ENCODE measurements around the gene HOTAIR.

HOTAIR gene

DNA sequence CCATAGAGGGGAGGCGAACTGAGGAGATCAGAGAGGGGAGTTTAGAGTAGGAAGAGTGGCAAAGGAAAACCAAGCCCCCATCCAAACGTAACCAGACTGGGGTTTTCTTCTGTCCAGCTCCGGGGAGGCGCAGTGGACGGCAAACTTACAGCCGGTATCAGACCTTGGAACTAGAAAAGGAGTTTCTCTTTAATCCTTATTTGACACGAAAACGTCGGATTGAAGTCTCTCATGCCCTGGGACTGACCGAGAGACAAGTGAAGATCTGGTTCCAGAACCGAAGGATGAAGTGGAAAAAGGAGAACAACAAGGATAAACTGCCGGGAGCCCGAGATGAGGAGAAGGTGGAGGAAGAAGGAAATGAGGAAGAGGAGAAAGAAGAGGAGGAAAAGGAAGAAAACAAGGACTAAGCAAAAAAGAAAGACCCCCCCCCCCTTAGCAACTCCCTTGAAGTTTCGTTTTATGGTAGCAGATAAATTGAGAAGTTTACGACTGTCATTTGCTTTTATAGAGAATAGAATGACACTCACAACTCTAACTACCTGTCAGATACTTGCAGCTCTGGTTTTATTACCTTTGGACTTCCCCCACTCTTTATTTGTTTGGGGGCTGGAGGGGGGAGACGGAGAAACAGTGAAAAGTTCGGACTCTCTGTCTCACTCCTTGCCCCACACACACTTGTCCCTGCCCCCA, 36.4 kb upstream of the HOTAIR start:
- DNase-seq = no peak

DNA sequence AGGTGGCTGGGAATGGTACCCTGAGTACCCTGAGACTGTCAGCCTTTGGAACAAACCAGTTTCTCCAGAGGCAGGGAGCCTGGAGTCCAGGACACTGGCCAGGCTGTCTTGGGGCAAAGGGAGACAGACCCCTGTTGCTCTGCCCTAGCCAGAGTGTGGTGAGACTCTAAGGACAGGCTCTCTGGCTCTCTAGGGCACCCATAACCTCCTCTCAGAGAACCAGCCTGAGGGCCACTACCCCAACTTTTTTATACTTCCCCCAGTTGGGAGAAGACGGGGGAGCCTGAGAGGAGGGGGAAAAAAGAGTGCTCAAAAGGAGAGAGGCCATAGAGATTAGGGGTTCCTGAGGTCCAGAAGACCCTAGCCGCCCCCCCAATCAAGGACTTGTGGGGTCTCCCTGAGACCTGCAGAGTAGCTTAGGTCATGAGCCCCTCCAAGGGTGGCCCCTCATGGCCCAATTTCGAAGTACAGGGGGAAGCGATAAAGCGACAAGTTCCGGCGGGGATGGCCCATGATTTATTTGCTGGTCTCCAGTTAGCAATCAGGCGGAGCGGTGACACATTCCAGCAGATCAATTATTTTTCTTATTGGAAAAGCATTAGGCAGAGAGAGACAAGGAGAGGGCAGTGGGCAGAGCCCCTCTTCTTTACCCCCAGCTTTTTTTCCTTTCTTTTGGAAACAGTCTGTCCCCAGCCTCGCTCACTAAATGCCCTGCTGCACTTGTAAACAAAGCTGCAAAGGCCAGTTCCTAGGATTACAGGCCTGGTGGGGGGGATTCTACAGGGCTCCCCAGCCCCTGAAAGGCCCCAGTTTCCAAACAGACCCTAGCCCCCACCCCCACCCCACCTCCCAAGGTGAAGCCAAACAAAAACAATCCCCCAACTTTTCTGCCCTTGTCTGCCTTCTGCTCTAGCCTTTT, 35.6 kb upstream of the HOTAIR start:
- no peak for DNase-seq

GRCh38 chr12:54009171-54010052, 34.7 kb upstream of the HOTAIR start:
- peak in 1 of 2 experiments; percentile 46 for DNase-seq

DNA sequence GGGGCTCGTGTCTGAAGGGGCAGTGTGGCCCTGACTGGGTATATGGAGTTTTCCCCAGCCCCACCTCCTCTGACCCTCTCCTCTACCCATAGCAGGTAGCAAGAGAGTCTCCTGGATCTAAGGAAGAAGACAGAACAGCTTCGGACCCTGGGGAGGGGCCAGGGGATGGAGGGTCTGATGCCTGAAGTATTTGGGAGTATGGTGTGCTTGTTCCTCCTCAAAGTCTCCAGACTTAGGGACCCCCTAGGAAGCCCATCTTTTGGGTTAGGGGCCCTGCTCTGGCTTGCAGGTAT, 33.5 kb upstream of the HOTAIR start:
- no peak for DNase-seq

- DNase-seq = no peak
Observed at GRCh38 chr12:54007538-54008259, 32.9 kb upstream of the HOTAIR start.

DNA sequence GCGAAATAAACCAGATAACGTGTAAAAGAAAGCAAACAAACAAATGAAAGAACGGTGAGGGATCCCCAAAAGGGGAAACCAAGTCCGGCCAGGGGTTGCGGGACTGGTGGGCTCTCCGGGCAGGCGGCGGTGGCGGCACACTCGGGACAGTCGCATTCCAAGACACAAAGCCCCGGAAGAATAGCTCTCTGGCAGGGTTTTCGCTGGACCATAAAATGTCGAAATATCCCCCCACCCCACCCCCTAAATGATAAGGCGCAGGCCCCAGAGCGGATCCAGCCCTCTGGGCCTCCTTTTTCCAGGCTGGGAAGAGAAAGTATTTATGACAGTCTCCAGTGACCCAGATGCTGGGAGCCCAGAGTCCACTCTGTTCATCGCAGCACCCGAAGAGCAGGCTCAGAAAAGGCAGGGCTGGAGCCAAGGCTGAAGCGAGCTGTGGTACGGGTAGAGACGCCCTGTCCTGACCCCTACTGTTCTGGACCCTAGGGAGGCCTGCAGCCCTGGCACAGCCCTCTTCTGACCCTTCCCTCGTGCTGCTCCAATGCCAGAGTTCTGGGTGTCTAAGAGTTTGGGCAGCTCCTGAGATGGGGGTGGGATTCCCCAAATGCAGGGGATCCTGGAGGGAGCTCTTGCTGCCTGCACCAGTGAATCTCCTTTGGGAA, 31.9 kb upstream of the HOTAIR start:
- DNase-seq = no peak

DNA sequence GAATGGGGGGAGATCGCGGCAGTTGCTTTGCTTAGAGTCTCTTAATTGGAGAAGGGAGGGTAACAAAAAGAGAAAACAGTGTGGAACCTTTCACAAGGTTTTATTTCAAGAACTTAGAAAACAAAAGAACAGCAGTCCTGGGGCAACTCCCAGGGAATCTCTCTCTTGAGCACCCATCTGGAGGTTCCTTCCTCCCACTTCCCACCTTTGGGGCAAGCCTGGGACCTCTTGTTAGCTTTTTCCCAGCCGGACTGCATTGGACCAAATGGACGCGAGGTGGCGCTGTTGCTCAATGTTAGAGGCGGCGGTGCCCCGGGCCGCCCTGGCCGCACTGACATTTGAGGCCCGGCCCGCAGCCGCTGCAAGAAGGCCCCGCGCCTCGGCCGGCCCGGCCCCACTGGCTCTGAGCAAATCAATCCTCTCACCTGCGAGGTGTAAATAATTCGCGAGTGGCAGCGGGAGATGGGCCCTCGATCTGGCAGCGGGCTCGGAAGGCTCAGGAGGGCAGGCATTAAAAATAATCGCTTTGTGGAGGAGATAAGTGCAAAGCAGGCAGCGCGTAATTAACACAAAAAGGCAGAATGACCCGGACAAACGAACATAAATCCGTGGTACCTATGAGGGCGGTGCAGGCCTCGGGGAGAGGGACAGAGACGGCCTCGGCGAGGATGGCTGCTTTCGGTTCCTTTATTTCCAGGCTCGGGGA, 31.3 kb upstream of the HOTAIR start:
- peak; percentile 51 to 79 for DNase-seq

- DNase-seq = no peak
Observed at GRCh38 chr12:54005531-54005852, 30.7 kb upstream of the HOTAIR start.

GRCh38 chr12:54004841-54005530, 30.2 kb upstream of the HOTAIR start:
- DNase-seq = no peak

DNA sequence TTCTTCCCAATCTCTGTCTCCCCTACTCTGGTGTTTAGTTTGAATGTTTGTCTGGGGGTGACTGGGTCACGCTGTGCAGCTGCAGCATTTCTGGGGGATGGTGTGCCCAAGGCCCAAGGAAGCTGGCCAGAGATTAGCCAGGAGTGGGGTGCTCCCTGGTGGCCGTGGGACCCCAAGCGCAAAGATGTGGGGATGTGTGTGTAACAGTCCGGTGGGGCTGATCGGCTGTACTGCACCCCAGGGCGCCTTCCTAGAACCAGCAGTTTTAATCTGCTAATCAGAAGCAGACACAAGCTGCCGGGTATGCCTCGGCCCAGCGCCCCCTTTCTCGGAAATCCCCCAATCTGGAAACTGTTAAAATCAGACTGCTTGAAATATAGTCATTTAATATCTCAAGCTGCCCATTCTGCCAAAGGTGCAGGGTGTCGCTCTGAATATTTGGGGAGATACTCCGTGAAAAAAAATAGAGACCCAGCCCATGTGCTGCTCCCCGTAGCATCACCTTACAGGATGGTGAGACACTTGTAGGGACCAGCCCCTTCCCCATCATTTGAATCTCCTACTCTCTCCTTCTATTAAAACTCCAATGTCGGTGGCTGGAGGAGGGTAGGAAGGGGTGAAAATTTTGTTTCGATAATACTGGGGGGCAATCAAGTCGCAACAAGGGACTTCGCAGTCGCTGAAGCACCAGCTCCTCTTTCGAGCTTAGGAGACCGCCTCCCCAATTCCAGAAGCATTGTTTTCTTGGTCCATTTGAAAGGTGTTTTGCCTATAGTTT, 29.5 kb upstream of the HOTAIR start:
- no peak for DNase-seq

DNA sequence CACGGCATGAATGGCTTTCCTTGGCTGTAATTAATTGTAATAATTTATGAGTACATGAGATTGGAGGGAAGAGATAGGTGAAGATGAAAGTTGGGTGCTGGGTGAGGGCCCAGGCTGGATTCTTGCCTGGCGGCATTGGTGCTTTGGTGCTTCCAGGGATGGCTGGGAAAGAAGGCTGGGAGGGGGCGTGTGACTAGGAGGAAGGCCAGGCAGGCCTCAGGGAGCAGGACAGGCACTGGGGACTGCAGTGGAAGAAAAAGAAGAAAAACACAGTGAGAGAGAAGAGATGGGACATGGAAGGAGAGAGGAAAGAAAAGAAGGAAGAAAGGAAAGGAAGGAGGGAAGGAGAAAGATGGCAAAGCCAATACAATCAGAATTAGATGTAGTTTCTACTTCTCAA, 28.9 kb upstream of the HOTAIR start:
- no peak for DNase-seq

DNA sequence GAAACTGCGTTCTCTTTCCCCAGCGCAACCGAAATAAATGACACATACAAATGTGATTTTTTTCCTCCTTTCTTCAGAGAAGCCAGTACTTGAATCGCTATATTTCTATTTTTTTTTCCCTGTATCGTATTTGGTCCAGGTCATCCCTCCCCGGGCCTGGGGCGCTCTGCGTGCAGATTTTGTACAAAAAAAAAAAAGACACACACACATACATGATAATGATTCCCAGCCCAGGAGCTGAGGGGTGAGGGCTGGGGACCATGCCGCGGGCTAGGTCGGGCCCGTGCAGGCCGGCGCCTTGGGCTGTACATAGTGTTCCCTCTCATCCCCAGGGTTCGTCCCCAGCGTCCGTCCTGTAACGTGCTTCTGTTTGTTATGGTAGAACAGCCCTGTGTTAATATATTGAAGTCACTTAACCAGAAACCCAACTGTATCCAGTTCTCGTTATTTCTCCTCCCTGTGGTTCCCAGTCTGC, 28.2 kb upstream of the HOTAIR start:
- no peak for DNase-seq

DNA sequence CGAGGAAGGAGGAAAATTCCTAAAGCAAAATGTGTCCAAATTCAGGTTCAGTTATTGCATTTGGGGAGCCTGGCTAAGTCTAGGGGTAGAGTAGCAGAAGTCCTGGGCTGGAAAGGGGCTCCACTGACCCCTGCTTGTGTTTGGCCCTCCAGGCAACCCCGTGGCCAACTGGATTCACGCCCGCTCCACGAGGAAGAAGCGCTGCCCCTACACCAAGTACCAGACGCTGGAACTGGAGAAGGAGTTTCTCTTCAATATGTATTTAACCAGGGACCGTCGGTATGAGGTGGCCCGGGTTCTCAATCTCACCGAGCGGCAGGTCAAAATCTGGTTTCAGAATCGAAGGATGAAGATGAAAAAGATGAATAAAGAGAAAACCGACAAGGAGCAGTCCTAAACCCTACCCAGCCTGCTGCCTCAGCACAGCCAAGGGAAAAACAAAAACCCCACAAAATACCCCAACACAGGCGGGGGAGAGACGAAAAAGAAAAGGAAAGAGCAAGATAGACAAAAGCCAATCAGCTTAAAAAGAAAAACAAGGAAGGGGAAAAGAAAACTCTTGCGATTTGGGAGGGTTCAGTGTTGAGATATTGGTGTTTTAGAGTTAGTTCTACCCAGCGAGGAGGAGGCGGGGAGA, 27.6 kb upstream of the HOTAIR start:
- no peak for DNase-seq

- DNase-seq = no peak
Observed at GRCh38 chr12:54001283-54002187, 26.8 kb upstream of the HOTAIR start.

- peak in 1 of 2 experiments; percentile 24 for DNase-seq
Observed at GRCh38 chr12:54000116-54001114, 25.7 kb upstream of the HOTAIR start, which contains the start of gene HOXC9. HOXC9 (plus strand) TSS chr12:54000161; CDS start chr12:54000189, 28 bp downstream.

DNA sequence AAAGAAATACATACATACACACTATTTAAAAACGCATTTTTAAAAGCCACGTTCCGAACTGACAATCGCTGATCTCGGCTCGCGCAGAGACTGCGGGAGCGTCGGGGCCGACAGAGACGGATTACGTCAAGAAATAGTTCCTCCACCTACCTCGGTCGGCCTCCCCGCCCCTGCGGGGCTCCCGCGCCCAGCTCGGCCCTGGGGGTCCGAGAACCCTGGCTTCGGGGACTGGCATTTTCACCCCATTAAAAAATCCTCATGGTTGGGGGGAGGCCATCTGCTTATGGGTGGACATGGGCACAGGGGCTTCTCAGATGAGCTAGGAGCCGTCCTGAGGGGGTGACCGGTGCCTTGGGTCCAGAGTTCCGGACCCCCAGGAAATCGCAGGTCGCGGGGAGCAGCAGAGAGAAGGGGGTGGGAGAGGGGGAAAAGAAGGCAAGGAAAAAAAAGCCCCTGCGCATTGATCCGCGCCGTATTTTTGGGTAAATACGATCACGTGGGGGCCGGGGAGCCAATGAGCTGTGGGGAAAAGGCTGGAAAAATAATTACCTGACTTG, 24.9 kb upstream of the HOTAIR start:
- peak; percentile 53 to 79 for DNase-seq

GRCh38 chr12:53998900-53999236, 24.1 kb upstream of the HOTAIR start:
- DNase-seq = no peak

Measured in NCI-H524 (cell line).